Mucosa of rectum (tissue), 2 donors: ENCODE data around the gene MTA3.
"Not testable (repeated sequence)": the region's sequence is repeated elsewhere in the genome, so short reads cannot be mapped to it uniquely, and the experiment has no call there.

Experiments used
- H3K27ac ChIP-seq, 2 donors: one replicate each; pipeline ENCODE4 v1.7.0; 2013; ENCODE audit warnings: inconsistent platforms in 2 of 2, low read depth in 2 of 2, low read length in 2 of 2
- H3K27me3 ChIP-seq, 2 donors: one replicate each; pipeline ENCODE4 v1.7.0; 2013; ENCODE audit warnings: low read length in 2 of 2; ENCODE audit not compliant: control insufficient read depth in 2 of 2, insufficient read depth in 2 of 2
- H3K36me3 ChIP-seq, 2 donors: one replicate each; pipeline ENCODE4 v1.7.0; 2013; ENCODE audit warnings: low read length in 2 of 2; ENCODE audit not compliant: control insufficient read depth in 2 of 2, insufficient read depth in 2 of 2
- H3K4me1 ChIP-seq, 2 donors: one replicate each; pipeline ENCODE4 v1.7.0; 2013; ENCODE audit warnings: low read length in 2 of 2, mild to moderate bottlenecking in 1 of 2; ENCODE audit not compliant: control insufficient read depth in 2 of 2, insufficient read depth in 2 of 2
- H3K4me3 ChIP-seq, 2 donors: one replicate each; pipeline ENCODE4 v1.7.0; 2013; ENCODE audit warnings: low read length in 2 of 2
- H3K9ac ChIP-seq, 2 donors: one replicate each; pipeline ENCODE4 v1.7.0; 2013; ENCODE audit warnings: low read length in 2 of 2, low read depth in 1 of 2, mild to moderate bottlenecking in 1 of 2
- H3K9me3 ChIP-seq, 2 donors: one replicate each; pipeline ENCODE4 v1.7.0; 2013; ENCODE audit warnings: low read length in 2 of 2; ENCODE audit not compliant: control insufficient read depth in 2 of 2
- donor health status: healthy.
- donor health status: Normal muscosa, but diverticular disease.

MTA3 gene

DNA sequence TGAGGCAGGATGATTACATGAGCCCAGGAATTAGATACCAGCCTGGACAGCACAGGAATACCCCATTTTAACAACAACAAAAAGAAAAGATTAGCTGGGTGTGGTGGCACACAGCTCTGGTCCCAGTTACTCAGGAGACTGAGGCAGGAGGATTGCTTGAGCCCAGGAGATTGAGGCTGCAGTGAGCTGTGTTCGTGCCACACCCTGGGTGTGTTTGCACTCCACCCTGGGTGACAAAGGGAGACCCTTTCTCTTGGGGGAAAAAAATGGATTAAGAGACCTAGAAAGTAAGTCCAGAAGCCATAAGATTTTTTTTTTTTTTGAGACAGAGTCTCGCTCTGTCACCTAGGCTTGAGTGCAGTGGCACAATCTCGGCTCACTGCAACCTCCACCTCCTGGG is 16.2 kb downstream of the MTA3 start:
- not testable (repeated sequence) for H3K4me1 ChIP-seq, H3K27ac ChIP-seq, H3K4me3 ChIP-seq, H3K9me3 ChIP-seq, H3K9ac ChIP-seq, H3K27me3 ChIP-seq
- peaks cover 9 to 21% of the 10 kb centered on the region in 2 donors for H3K36me3 ChIP-seq

DNA sequence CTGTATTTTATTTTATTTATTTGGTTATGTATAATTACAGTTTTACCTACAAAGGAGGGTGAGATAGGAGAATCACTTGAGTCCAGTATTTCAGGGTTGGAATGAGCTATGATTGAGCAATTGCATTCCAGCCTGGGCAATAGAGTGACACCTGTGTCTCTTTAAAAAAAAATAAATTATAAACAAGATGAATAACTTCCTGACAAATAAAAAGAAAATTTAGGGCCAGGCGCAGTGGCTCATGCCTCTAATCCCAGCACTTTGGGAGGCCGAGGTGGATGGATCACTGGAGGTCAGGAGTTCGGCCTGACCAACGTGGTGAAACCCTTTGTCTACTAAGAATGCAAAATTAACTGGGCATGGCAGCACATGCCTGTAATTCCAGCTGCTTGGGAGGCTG is 17.3 kb downstream of the MTA3 start:
- no peaks in the 10 kb centered on the region for H3K9me3 ChIP-seq
- H3K4me3 ChIP-seq = no peak overlapping the region
- H3K27ac ChIP-seq = no peak overlapping the region
- no peaks in the 10 kb centered on the region for H3K27me3 ChIP-seq
- H3K4me1 ChIP-seq = no peaks in the 10 kb centered on the region
- peaks cover 8 to 16% of the 10 kb centered on the region in 2 donors for H3K36me3 ChIP-seq
- H3K9ac ChIP-seq = no peak overlapping the region

DNA sequence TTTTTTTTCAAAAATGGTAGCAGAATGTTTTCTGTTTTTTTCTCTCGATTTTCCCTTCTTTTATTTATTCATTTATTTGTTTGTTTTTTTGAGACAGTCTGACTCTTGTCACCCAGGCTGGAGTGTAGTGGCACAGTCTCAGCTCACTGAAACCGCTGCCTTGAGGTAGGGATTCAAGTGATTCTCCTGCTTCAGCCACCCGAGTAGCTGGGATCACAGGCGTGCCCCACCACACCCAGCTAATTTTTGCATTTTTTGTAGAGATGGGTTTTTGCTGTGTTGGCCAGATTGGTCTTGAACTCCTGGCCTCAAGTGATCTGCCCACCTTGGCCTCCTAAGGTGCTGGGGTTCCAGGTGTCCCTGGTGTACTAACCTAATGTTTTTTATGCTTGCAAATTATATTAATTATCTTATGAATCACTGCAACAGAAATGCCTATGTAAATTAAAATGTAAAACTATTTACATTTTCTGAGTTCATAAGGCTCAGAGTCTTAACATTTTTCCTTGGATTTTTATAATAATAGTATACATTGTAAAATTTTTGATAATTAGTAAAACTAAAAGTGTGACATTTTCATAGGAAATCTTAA is 19.2 kb downstream of the MTA3 start:
- no peaks in the 10 kb centered on the region for H3K9me3 ChIP-seq
- H3K27me3 ChIP-seq = no peaks in the 10 kb centered on the region
- H3K4me3 ChIP-seq = no peak overlapping the region
- no peak overlapping the region for H3K9ac ChIP-seq
- no peaks in the 10 kb centered on the region for H3K4me1 ChIP-seq
- peaks cover 3 to 4% of the 10 kb centered on the region in 2 donors for H3K36me3 ChIP-seq
- H3K27ac ChIP-seq = no peak overlapping the region

DNA sequence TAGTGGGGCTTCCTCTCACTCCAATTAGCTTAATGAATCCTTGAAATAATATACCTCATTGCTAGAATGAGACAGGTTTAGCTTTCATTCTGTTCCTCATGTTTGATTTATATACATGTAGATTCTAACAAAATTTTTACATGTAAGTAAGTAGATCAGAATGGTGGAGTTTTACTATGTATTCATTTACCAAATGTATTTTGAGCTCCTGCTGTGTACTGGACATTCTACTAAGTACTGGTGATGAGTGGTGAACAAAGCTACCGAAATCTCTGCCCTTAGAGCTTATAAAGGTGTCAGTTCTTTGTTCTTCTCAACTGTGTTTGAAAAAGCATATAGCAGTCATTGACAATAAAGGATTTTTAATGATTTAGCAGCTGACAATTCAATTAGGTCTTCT is 19.7 kb downstream of the MTA3 start:
- Histone ChIP-seq H3K36me3 (peaks cover 2 to 3% of the 10 kb centered on the region in 2 donors), H3K27me3 (no peaks in the 10 kb centered on the region), H3K4me1 (no peaks in the 10 kb centered on the region)

DNA sequence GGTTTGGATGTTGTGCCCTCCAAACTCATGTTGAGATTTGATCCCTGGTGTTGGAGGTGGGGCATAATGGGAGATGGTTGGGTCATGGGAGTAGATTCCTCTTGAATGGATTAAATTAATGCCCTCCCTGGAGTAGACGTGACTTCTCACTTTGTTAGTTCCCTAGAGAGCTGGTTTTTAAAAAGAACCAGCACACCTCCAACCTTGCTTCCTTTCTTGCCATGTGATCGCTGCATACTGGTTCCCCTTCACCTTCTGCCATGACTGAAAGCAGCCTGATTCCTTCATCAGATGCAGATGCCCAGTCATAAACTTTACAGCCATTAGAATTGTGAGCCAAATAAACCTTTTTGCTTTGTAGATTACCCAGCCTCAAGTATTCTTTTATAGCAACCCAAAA is 21.7 kb downstream of the MTA3 start:
- no peaks in the 10 kb centered on the region for H3K27me3 ChIP-seq

More for the DNA sequence above, 19.7 kb downstream of the MTA3 start:
- H3K27ac ChIP-seq = no peak overlapping the region
- no peaks in the 10 kb centered on the region for H3K9me3 ChIP-seq
- H3K4me3 ChIP-seq = no peak overlapping the region
- H3K9ac ChIP-seq = no peak overlapping the region

DNA sequence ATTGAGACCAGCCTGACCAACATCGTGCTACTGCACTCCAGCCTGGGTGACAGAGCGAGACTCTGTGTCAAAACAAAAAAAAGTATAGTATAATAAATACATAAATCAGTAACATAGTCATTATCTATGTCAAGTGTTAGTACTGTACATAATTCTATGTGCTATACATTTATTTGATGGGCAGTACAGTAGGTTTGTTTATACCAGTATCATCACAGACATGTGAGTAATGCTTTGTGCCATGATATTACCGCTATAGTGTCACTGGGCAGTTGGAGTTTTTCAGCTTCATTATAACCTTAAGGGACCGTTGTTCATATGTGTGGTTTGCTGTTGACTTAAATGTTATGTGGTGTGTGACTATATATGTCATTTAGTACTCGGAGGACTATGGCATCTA is 24.9 kb downstream of the MTA3 start:
- no peak overlapping the region for H3K4me3 ChIP-seq
- H3K27me3 ChIP-seq = no peaks in the 10 kb centered on the region
- H3K4me1 ChIP-seq = no peaks in the 10 kb centered on the region
- no peak overlapping the region for H3K9ac ChIP-seq
- peaks cover 0 to under 1% of the 10 kb centered on the region in 2 donors for H3K36me3 ChIP-seq
- H3K27ac ChIP-seq = no peak overlapping the region
- H3K9me3 ChIP-seq = no peaks in the 10 kb centered on the region

More for the DNA sequence above, 21.7 kb downstream of the MTA3 start:
- no peak overlapping the region for H3K4me3 ChIP-seq
- H3K36me3 ChIP-seq = peaks cover 2 to 3% of the 10 kb centered on the region in 2 donors
- H3K9me3 ChIP-seq = no peaks in the 10 kb centered on the region
- H3K9ac ChIP-seq = no peak overlapping the region
- no peaks in the 10 kb centered on the region for H3K4me1 ChIP-seq
- no peak overlapping the region for H3K27ac ChIP-seq

DNA sequence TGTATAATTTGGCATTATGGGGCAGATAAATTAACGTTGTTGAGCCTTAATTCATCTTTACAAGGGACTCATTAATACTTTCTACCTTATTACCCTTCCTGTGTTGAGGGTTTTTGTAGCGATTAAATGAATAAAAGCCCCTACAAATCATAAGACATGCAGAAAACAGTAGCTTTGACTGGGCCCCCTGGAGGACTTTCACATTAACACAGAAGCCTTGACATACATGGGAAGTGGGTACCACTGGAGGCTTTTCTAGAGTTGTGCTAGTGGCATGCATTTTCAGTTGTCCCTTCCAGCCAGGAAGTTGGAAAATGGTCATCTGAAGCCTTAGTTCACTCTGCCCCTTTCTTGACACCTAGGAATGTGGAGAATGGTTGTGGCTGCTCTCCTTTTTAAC is 30.2 kb downstream of the MTA3 start:
- Histone ChIP-seq H3K9ac (no peak overlapping the region), H3K27me3 (no peaks in the 10 kb centered on the region), H3K36me3 (no peaks in the 10 kb centered on the region), H3K4me1 (peaks cover 15 to 17% of the 10 kb centered on the region in 2 donors), H3K4me3 (no peak overlapping the region), H3K9me3 (no peaks in the 10 kb centered on the region), H3K27ac (no peak overlapping the region)

DNA sequence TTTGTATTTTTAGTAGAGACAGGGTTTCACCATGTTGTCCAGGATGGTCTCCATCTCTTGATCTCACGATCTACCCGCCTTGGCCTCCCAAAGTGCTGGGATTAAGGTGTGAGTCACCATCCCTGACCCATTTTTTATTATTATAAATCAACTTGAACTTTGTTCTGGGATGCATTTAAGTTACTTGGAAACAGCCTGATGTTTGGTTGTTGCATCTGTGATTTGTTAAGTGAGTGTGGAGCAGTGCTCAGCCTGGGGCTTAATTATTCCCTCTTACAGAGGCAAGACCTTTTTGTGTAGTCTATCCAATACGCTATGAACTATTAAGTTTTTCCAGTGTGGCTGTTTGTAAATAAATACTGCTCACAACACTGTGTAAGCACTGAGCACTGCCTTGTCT is 32.6 kb downstream of the MTA3 start:
- Histone ChIP-seq H3K9ac (no peak overlapping the region), H3K36me3 (no peaks in the 10 kb centered on the region), H3K27me3 (no peaks in the 10 kb centered on the region), H3K27ac (no peak overlapping the region), H3K4me3 (no peak overlapping the region), H3K9me3 (no peaks in the 10 kb centered on the region), H3K4me1 (peaks cover 15 to 17% of the 10 kb centered on the region in 2 donors)

DNA sequence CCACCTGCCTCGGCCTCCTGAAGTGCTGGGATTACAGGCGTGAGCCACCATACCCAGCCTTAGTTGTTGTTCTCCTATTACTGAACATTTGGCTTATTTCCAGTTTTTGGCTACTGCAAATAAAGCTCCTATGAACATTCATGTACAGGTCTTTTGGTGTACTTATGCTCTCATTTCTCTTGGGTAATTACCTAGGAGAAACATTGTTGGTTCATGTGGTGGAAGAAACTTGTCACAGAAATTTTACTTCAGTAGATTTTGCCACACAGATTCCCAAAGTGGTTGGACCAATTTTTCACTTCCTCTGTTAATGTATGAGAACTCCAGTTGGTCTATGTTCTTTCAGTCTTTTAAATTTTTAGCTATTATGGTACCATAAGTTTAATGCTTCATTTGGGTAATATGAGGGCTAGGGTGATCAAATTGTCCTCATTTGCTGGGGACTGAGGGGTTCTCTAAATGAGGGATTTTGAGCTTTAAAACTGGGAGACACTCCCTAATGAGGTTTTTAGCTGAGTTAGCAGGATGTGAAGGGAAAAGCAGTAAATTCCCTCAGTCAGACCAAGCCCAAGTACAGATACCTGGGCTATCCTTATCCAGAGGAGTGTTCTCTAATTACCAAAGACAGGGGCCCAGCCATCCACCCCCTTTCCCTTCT is 33.9 kb downstream of the MTA3 start:
- H3K9ac ChIP-seq = no peak overlapping the region
- no peaks in the 10 kb centered on the region for H3K9me3 ChIP-seq
- H3K27me3 ChIP-seq = no peaks in the 10 kb centered on the region
- no peaks in the 10 kb centered on the region for H3K36me3 ChIP-seq
- peak overlapping the region; percentile 16 to 25 for H3K27ac ChIP-seq
- peak overlapping the region in 1 of 2 donors; percentile 5 for H3K4me3 ChIP-seq
- H3K4me1 ChIP-seq = peaks cover 15 to 17% of the 10 kb centered on the region in 2 donors

DNA sequence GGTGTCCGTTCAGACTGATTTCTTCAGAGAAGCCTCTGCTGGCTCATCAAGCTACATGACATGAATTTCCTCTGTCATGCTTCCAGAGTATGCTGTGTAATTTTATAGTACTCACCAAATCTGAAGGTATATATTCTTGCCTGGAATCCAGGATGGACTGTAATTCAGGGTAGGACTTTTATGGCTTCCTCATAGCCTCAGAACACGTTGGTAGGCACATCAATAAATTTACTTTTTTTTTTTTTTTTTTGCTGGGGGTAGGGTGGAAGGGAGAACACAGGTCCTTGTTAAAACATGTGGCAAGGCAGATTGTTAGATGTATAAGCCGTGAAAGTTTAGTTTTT is 34.4 kb downstream of the MTA3 start:
- Histone ChIP-seq H3K4me3 (peak overlapping the region in 1 of 2 donors; percentile 5), H3K36me3 (no peaks in the 10 kb centered on the region), H3K27ac (peak overlapping the region; percentile 16 to 25), H3K9ac (no peak overlapping the region), H3K4me1 (peaks cover 15 to 17% of the 10 kb centered on the region in 2 donors), H3K27me3 (no peaks in the 10 kb centered on the region), H3K9me3 (no peaks in the 10 kb centered on the region)
